ENCODE measurements around the gene CC2D2A.

Gene CC2D2A

GRCh38 chr4:15466596-15466995 is 3.1 kb upstream of the CC2D2A start:
- DNase-seq (ENCODE audit: low read depth in 2 of 2): no peak

- no peak for DNase-seq (ENCODE audit: low read depth in 2 of 2)
These were observed 420 bp downstream of the CC2D2A start for GRCh38 chr4:15470128-15470475.

GRCh38 chr4:15476396-15476795 is 6.7 kb downstream of the CC2D2A start:
- DNase-seq (ENCODE audit: low read depth in 2 of 2): no peak

- DNase-seq (ENCODE audit: low read depth in 2 of 2): no peak
These were observed 9.0 kb downstream of the CC2D2A start for GRCh38 chr4:15478724-15479088.

GRCh38 chr4:15479089-15479912 is 9.6 kb downstream of the CC2D2A start:
- DNase-seq (ENCODE audit: low read depth in 2 of 2): no peak

- no peak for DNase-seq (ENCODE audit: low read depth in 2 of 2)
These were observed 10.2 kb downstream of the CC2D2A start for GRCh38 chr4:15479913-15480185.

GRCh38 chr4:15481961-15482745 is 12.5 kb downstream of the CC2D2A start:
- DNase-seq (ENCODE audit: low read depth in 2 of 2): no peak

GRCh38 chr4:15482842-15483241 is 13.2 kb downstream of the CC2D2A start:
- DNase-seq (ENCODE audit: low read depth in 2 of 2): no peak

- DNase-seq (ENCODE audit: low read depth in 2 of 2): no peak
These were observed 18.5 kb downstream of the CC2D2A start for GRCh38 chr4:15488136-15488535.

- DNase-seq (ENCODE audit: low read depth in 2 of 2): no peak
These were observed 19.2 kb downstream of the CC2D2A start for GRCh38 chr4:15488658-15489470.

- DNase-seq (ENCODE audit: low read depth in 2 of 2): no peak
These were observed 19.9 kb downstream of the CC2D2A start for GRCh38 chr4:15489551-15489950.

GRCh38 chr4:15493411-15493810 is 23.7 kb downstream of the CC2D2A start:
- DNase-seq (ENCODE audit: low read depth in 2 of 2): no peak

- no peak for DNase-seq (ENCODE audit: low read depth in 2 of 2)
These were observed 25.9 kb downstream of the CC2D2A start for GRCh38 chr4:15495621-15496020.

GRCh38 chr4:15498356-15498755 is 28.7 kb downstream of the CC2D2A start:
- no peak for DNase-seq (ENCODE audit: low read depth in 2 of 2)

GRCh38 chr4:15500701-15501100 is 31.0 kb downstream of the CC2D2A start:
- no peak for DNase-seq (ENCODE audit: low read depth in 2 of 2)

GRCh38 chr4:15501941-15502340 is 32.3 kb downstream of the CC2D2A start:
- DNase-seq (ENCODE audit: low read depth in 2 of 2): no peak

- no peak for DNase-seq (ENCODE audit: low read depth in 2 of 2)
These were observed 32.7 kb downstream of the CC2D2A start for GRCh38 chr4:15502384-15502783.

- DNase-seq (ENCODE audit: low read depth in 2 of 2): no peak
These were observed 34.4 kb downstream of the CC2D2A start for GRCh38 chr4:15504041-15504440.

- no peak for DNase-seq (ENCODE audit: low read depth in 2 of 2)
These were observed 36.8 kb downstream of the CC2D2A start for GRCh38 chr4:15506464-15506863.

GRCh38 chr4:15507679-15508078 is 38.0 kb downstream of the CC2D2A start:
- no peak for DNase-seq (ENCODE audit: low read depth in 2 of 2)

- DNase-seq (ENCODE audit: low read depth in 2 of 2): no peak
These were observed 41.3 kb downstream of the CC2D2A start for GRCh38 chr4:15510961-15511360.

- DNase-seq (ENCODE audit: low read depth in 2 of 2): no peak
These were observed 43.9 kb downstream of the CC2D2A start for GRCh38 chr4:15513545-15513944.

- DNase-seq (ENCODE audit: low read depth in 2 of 2): no peak
These were observed 45.4 kb downstream of the CC2D2A start for GRCh38 chr4:15515106-15515505.

Data from stimulated activated CD4-positive, alpha-beta T cell treated with anti-CD3 and anti-CD28 coated beads, Interleukin-4, amount 100 ng/mL, for 48 hours (primary cell).